Keratinocyte (primary cell): ENCODE results near the gene SMARCD1. TPM values are rescaled to one million over a fixed set of nuclear protein-coding genes. Genes with fewer than 3 reads are reported as not detected.

Source experiments
- DNase-seq: peaks from one replicate; pipeline ENCODE4 v3.0.0-alpha.2; 2011; ENCODE audit warnings: low read depth, missing footprints, low spot score
- FAIRE-seq: peaks from 2 replicates; lab custom pipeline; 2011; peaks lifted over from hg19 to GRCh38; lab: Jason Lieb, UNC
- H2AFZ ChIP-seq: 2 replicates; pipeline ENCODE4 v1.6.0; 2012; ENCODE audit warnings: low read length, control low read depth, inconsistent platforms; ENCODE audit not compliant: control insufficient read depth
- H3K27ac ChIP-seq: 2 replicates; pipeline ENCODE4 v1.5.1; 2011; ENCODE audit warnings: low read length; ENCODE audit not compliant: control insufficient read depth, insufficient read depth
- H3K27me3 ChIP-seq: 3 replicates; pipeline ENCODE4 v1.6.0; 2011; ENCODE audit warnings: low read length; ENCODE audit not compliant: control insufficient read depth, insufficient read depth; ENCODE audit errors: extremely low read depth
- H3K36me3 ChIP-seq, 2 experiments: 2 replicates in 1 of 2; 3 replicates in 1 of 2; pipeline ENCODE4 v1.5.1; 2011; ENCODE audit warnings: low read length in 2 of 2, mild to moderate bottlenecking in 1 of 2; ENCODE audit not compliant: control insufficient read depth in 2 of 2, insufficient read depth in 2 of 2; ENCODE audit errors: extremely low read depth in 1 of 2
- H3K4me1 ChIP-seq: 3 replicates; pipeline ENCODE4 v1.5.1; 2011; ENCODE audit warnings: low read length; ENCODE audit not compliant: control insufficient read depth, insufficient read depth; ENCODE audit errors: extremely low read depth
- H3K4me2 ChIP-seq: 3 replicates; pipeline ENCODE4 v1.6.0; 2011; ENCODE audit warnings: low read depth, low read length; ENCODE audit not compliant: control insufficient read depth, insufficient read depth; ENCODE audit errors: extremely low read depth
- H3K4me3 ChIP-seq, 3 experiments: fragments of 200-600 bp in 1 of 3; sonication (generic) in 1 of 3; 2 replicates in 2 of 3; 3 replicates in 1 of 3; pipeline ENCODE4 v1.5.1; 2011 to 2016; ENCODE audit warnings: low read length in 3 of 3, mild to moderate bottlenecking in 3 of 3, control low read depth in 2 of 3, inconsistent platforms in 1 of 3, low read depth in 1 of 3, mixed read lengths in 1 of 3, mixed run types in 1 of 3, moderate library complexity in 1 of 3; ENCODE audit not compliant: control insufficient read depth in 2 of 3, insufficient read depth in 2 of 3; ENCODE audit errors: extremely low read depth in 1 of 3
- H3K79me2 ChIP-seq: 2 replicates; pipeline ENCODE4 v1.6.0; 2012; ENCODE audit warnings: low read length; ENCODE audit not compliant: control insufficient read depth, insufficient read depth
- H3K9ac ChIP-seq: 3 replicates; pipeline ENCODE4 v1.6.0; 2011; ENCODE audit warnings: low read length; ENCODE audit not compliant: control insufficient read depth, insufficient read depth; ENCODE audit errors: extremely low read depth
- H3K9me1 ChIP-seq: 3 replicates; pipeline ENCODE4 v1.6.0; 2011; ENCODE audit warnings: low read length; ENCODE audit not compliant: control insufficient read depth, insufficient read depth; ENCODE audit errors: extremely low read depth
- H3K9me3 ChIP-seq: 2 replicates; pipeline ENCODE4 v1.5.1; 2012; ENCODE audit warnings: low read depth, low read length; ENCODE audit not compliant: control insufficient read depth
- H4K20me1 ChIP-seq: 3 replicates; pipeline ENCODE4 v1.6.0; 2011; ENCODE audit warnings: low read length; ENCODE audit not compliant: control insufficient read depth, insufficient read depth; ENCODE audit errors: extremely low read depth
- CTCF ChIP-seq, 3 experiments: IDR thresholded peaks in 1 of 3; conservative IDR thresholded peaks in 1 of 3; optimal IDR thresholded peaks in 1 of 3; 2 replicates in 2 of 3; 3 replicates in 1 of 3; pipeline versions ENCODE3 to v1.5.1; 2011; ENCODE audit warnings: low read length in 3 of 3, mild to moderate bottlenecking in 3 of 3, moderate library complexity in 2 of 3, control low read depth in 1 of 3, inconsistent platforms in 1 of 3; ENCODE audit not compliant: insufficient read depth in 2 of 3; ENCODE audit errors: extremely low read depth in 1 of 3
- EZH2 ChIP-seq: IDR thresholded peaks from one replicate; pipeline ENCODE4 v1.6.1; 2012; ENCODE audit warnings: inconsistent platforms, mild to moderate bottlenecking, low read length, moderate library complexity
- dilution Hi-C: fragments of 300-500 bp; cut with MboI; formaldehyde crosslinking; loops from one replicate; pipeline ENCODE4 v1.7.0; 2020; ENCODE audit warnings: low sequenced_read_pairs; ENCODE audit not compliant: extremely low pct_ligation_motif_present
- polyA plus RNA-seq, 5 experiments: library from polyadenylated mRNA; depleted of rRNA in 3 of 5; stranded (reverse) in 3 of 5; stranded (forward) in 1 of 5; unstranded in 1 of 5; fragments of >200 nt; gene quantifications; 1 replicate in 1 of 5; 2 replicates in 3 of 5; 3 replicates in 1 of 5; pipeline versions ENCODE4 v1.2.1 to v1.2.3, GENCODE V29; 2011 to 2012; ENCODE audit warnings: missing spikeins in 2 of 5, low read depth in 1 of 5, low replicate concordance in 1 of 5

Gene SMARCD1
- polyA plus RNA-seq, 1 donor (not counting 4 experiments of a cell fraction or from before 2014, with no cell fraction given) = 56.6 TPM

GRCh38 chr12:50102646-50103309 lies 17.6 kb downstream of the SMARCD1 start:
- FAIRE-seq (no peak), DNase-seq (no peak)
- Histone ChIP-seq H3K27me3 (no peaks in the 10 kb centered on the region), H3K79me2 (no peaks in the 10 kb centered on the region), H4K20me1 (no peaks in the 10 kb centered on the region), H3K36me3 (peaks cover 19 to 29% of the 10 kb centered on the region in 2 experiments), H3K9ac (no peak overlapping the region), H2AFZ (no peak overlapping the region), H3K4me1 (peaks cover 18% of the 10 kb centered on the region), H3K9me1 (no peaks in the 10 kb centered on the region), H3K9me3 (no peaks in the 10 kb centered on the region), H3K4me2 (no peak overlapping the region), H3K4me3 (no peak overlapping the region), H3K27ac (no peak overlapping the region)
- no peak for TF ChIP-seq EZH2
- TF ChIP-seq CTCF (optimal IDR thresholded peaks at IDR 0.05 in 1 of 3, IDR thresholded peaks at IDR 0.05 in 1 of 3, conservative IDR thresholded peaks at IDR 0.05 in 1 of 3; ENCODE audit: extremely low read depth in 1 of 3, insufficient read depth in 2 of 3, low read length in 3 of 3) = no peak
- dilution Hi-C loops = no loop called here

- Histone ChIP-seq H3K4me3 (no peak overlapping the region), H4K20me1 (no peaks in the 10 kb centered on the region), H3K27me3 (no peaks in the 10 kb centered on the region), H3K4me1 (peaks cover 18% of the 10 kb centered on the region), H3K9me3 (no peaks in the 10 kb centered on the region), H3K9me1 (no peaks in the 10 kb centered on the region), H3K36me3 (peaks cover 14 to 23% of the 10 kb centered on the region in 2 experiments), H2AFZ (no peak overlapping the region), H3K79me2 (no peaks in the 10 kb centered on the region), H3K27ac (no peak overlapping the region), H3K4me2 (no peak overlapping the region), H3K9ac (no peak overlapping the region)
- DNase-seq (no peak), FAIRE-seq (no peak)
- TF ChIP-seq EZH2 = no peak
- dilution Hi-C loops = no loop called here
These were observed 18.2 kb downstream of the SMARCD1 start for GRCh38 chr12:50103351-50103750.
